Activated T-helper 2 cell treated with anti-CD3 and anti-CD28 coated beads, Interferon-gamma antibody, Interleukin-2, Interleukin-4, amounts not matched to agents 10 μg/mL and 5 μg/mL and 100 μg/mL, durations not matched to agents 14 hours and 24 hours and 36 hours (primary cell): ENCODE measurements around the gene TRIM26. TPM values are rescaled to one million over a fixed set of nuclear protein-coding genes. Genes with fewer than 3 reads are reported as not detected.
"Not testable (repeated sequence)": the region's sequence is repeated elsewhere in the genome, so short reads cannot be mapped to it uniquely, and the experiment has no call there.

Source experiments
- DNase-seq: peaks from one replicate; pipeline ENCODE4 v3.0.0; 2021; ENCODE audit warnings: low spot score
- H3K27ac Mint-ChIP-seq: one replicate; pipeline ENCODE4 v1.8.0; 2021; ENCODE audit warnings: mixed read lengths
- H3K27me3 Mint-ChIP-seq: one replicate; pipeline ENCODE4 v1.8.0; 2021; ENCODE audit warnings: low read depth, mixed read lengths
- H3K36me3 Mint-ChIP-seq: one replicate; pipeline ENCODE4 v1.8.0; 2021; ENCODE audit warnings: low read depth, mixed read lengths
- H3K4me1 Mint-ChIP-seq: one replicate; pipeline ENCODE4 v1.8.0; 2021; ENCODE audit warnings: low read depth, mixed read lengths
- H3K4me3 Mint-ChIP-seq: one replicate; pipeline ENCODE4 v1.8.0; 2021; ENCODE audit warnings: low read depth, mild to moderate bottlenecking, moderate library complexity, mixed read lengths
- H3K9me3 Mint-ChIP-seq: one replicate; pipeline ENCODE4 v1.8.0; 2021; ENCODE audit warnings: mixed read lengths
- intact Hi-C: fragments of 100-400 bp; cut with micrococcal nuclease; formaldehyde crosslinking; loops from one replicate; pipeline ENCODE4 v1.15.1; 2023
- total RNA-seq: library from RNA; stranded (reverse); gene quantifications from 2 replicates; pipeline ENCODE4 v1.2.3, GENCODE V29; 2022

The TRIM26 gene
- total RNA-seq, 1 donor from 2014 or later: 51.5 TPM

DNA sequence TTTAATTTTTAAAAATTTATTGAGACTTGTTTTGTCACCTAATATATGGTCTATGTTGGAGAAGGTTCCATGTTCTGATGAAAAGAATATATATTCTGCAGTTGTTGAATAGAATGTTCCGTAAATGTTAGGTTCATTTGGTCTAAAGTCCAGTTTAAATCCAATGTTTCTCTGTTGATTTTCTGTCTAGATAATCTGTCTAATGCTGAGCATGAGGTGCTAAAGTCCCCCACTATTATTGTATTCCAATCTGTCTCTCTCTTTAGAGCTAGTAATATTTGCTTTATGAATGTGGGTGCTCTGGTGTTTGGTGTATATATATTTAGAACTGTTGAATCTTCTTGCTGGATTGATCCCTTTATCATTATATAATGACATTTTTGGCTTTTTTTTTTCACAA is 34.4 kb downstream of the TRIM26 start:
- intact Hi-C loops: no loop called here
- H3K4me3 Mint-ChIP-seq: no peak overlapping the region
- H3K4me1 Mint-ChIP-seq: peaks cover 6% of the 10 kb centered on the region
- peaks cover 44% of the 10 kb centered on the region for H3K27me3 Mint-ChIP-seq
- no peak overlapping the region for H3K27ac Mint-ChIP-seq
- peaks cover 23% of the 10 kb centered on the region for H3K9me3 Mint-ChIP-seq
- no peaks in the 10 kb centered on the region for H3K36me3 Mint-ChIP-seq
- DNase-seq: no peak

- peaks cover 14% of the 10 kb centered on the region for H3K9me3 Mint-ChIP-seq
- no peak overlapping the region for H3K4me3 Mint-ChIP-seq
Measured at GRCh38 chr6:30175765-30176164, 37.4 kb downstream of the TRIM26 start.

DNA sequence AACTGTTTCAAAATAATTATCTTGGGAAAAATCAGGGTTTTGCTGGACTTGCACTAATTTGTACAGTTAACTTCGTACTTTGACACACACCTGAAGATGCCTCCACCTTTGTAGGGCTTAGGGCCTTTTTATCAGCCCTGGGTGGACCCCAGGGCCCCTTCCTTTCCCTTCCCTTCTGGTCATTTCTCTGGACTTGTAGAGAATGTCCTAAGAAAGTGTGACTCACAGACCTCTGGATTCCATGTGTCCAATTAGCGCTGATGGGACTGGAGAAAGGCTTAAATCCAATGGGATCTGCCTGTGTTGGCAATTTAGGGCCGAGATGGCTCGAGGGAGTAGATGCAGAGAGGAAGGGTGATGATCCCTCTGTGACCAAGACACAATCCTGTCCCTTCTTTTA is 40.5 kb downstream of the TRIM26 start:
- no peak overlapping the region for H3K27ac Mint-ChIP-seq
- intact Hi-C loops: no loop called here
- H3K4me1 Mint-ChIP-seq: peaks cover 19% of the 10 kb centered on the region
- H3K36me3 Mint-ChIP-seq: no peaks in the 10 kb centered on the region
- H3K9me3 Mint-ChIP-seq: no peaks in the 10 kb centered on the region
- no peak for DNase-seq
- peaks cover 62% of the 10 kb centered on the region for H3K27me3 Mint-ChIP-seq
- no peak overlapping the region for H3K4me3 Mint-ChIP-seq

More at GRCh38 chr6:30175765-30176164, 37.4 kb downstream of the TRIM26 start:
- DNase-seq: no peak
- H3K27me3 Mint-ChIP-seq: peaks cover 64% of the 10 kb centered on the region
- no peaks in the 10 kb centered on the region for H3K36me3 Mint-ChIP-seq
- intact Hi-C loops: no loop called here
- peaks cover 8% of the 10 kb centered on the region for H3K4me1 Mint-ChIP-seq
- H3K27ac Mint-ChIP-seq: no peak overlapping the region

DNA sequence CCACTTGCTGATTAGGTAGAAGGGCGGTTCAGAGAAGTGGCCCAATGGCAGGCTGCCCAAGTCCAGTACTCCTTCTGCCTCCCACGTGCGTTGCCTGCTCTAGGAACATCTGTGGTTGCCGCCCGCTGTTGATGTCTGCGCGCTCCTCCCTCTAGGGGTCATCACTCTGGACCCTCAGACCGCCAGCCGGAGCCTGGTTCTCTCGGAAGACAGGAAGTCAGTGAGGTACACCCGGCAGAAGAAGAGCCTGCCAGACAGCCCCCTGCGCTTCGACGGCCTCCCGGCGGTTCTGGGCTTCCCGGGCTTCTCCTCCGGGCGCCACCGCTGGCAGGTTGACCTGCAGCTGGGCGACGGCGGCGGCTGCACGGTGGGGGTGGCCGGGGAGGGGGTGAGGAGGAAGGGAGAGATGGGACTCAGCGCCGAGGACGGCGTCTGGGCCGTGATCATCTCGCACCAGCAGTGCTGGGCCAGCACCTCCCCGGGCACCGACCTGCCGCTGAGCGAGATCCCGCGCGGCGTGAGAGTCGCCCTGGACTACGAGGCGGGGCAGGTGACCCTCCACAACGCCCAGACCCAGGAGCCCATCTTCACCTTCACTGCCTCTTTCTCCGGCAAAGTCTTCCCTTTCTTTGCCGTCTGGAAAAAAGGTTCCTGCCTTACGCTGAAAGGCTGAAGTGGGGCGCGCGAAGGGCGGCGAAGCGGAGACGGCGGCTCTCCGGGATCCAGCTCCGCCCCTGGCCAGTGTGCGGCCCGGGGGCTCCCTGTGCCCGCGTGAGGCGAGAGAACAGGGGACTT is 41.3 kb downstream of the TRIM26 start:
- peak; percentile 8 for DNase-seq
- no peaks in the 10 kb centered on the region for H3K9me3 Mint-ChIP-seq
- H3K27me3 Mint-ChIP-seq: peaks cover 54% of the 10 kb centered on the region
- peaks cover 26% of the 10 kb centered on the region for H3K4me1 Mint-ChIP-seq
- H3K36me3 Mint-ChIP-seq: no peaks in the 10 kb centered on the region
- H3K27ac Mint-ChIP-seq: no peak overlapping the region
- no peak overlapping the region for H3K4me3 Mint-ChIP-seq
- intact Hi-C loops: loop anchor here (2.0 kb wide), 1 partner anchor 41 kb away; no protein-coding TSS in a partner anchor

GRCh38 chr6:30169658-30170614 is 43.3 kb downstream of the TRIM26 start:
- Mint-ChIP-seq H3K4me1 (peaks cover 23% of the 10 kb centered on the region), H3K27ac (no peak overlapping the region), H3K9me3 (no peaks in the 10 kb centered on the region), H3K36me3 (no peaks in the 10 kb centered on the region), H3K27me3 (peaks cover 38% of the 10 kb centered on the region), H3K4me3 (no peak overlapping the region)
- peak; percentile 8 for DNase-seq
- intact Hi-C loops: loop anchor here (1.0 to 2.0 kb wide), 3 partner anchors 39 to 67 kb away; partner anchors contain the start of gene TRIM26

DNA sequence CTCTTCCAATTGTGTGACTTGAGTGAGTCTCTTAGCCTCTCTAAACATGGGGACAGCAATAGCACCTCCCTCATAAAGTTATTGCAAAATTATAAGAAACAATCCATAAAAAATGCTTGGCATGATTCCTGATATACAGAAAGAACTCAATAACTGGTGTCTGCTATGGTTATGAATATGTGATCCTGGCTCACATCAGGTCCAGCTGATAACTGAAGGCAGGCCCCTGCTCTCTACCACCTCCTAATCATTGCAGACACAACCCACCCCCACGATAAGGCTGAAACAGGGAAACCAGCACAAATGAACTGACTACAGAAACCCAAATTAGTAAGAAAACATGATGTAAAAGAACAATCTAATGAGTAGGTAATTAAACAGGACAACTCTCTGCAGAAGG is 44.5 kb downstream of the TRIM26 start:
- Mint-ChIP-seq H3K4me3 (no peak overlapping the region), H3K27ac (no peak overlapping the region), H3K27me3 (peaks cover 30% of the 10 kb centered on the region), H3K4me1 (peaks cover 26% of the 10 kb centered on the region), H3K9me3 (no peaks in the 10 kb centered on the region), H3K36me3 (no peaks in the 10 kb centered on the region)
- DNase-seq: no peak
- intact Hi-C loops: no loop called here

GRCh38 chr6:30167101-30167500 is 46.1 kb downstream of the TRIM26 start:
- Mint-ChIP-seq H3K27ac (no peak overlapping the region), H3K27me3 (peaks cover 20% of the 10 kb centered on the region), H3K9me3 (no peaks in the 10 kb centered on the region), H3K36me3 (no peaks in the 10 kb centered on the region), H3K4me1 (peaks cover 30% of the 10 kb centered on the region), H3K4me3 (no peak overlapping the region)
- intact Hi-C loops: no loop called here
- DNase-seq: peak; percentile 8

DNA sequence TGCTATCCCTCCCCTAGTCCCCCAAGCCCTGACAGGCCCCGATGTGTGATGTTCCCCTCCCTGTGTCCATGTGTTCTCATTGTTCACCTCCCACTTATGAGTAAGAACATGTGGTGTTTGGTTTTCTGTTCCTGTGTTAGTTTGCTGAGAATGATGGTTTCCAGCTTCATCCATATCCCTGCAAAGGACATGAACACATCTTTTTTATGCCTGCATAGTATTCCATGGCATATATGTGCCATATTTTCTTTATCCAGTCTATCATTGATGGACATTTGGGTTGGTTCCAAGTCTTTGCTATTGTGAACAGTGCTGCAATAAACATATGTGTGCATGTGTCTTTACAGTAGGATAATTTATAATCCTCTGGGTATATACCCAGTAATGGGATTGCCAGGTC is 48.0 kb downstream of the TRIM26 start:
- H3K4me3 Mint-ChIP-seq, intact Hi-C loops, H3K27ac Mint-ChIP-seq, H3K36me3 Mint-ChIP-seq, H3K9me3 Mint-ChIP-seq, DNase-seq, H3K27me3 Mint-ChIP-seq: not testable (repeated sequence)
- H3K4me1 Mint-ChIP-seq: peaks cover 28% of the 10 kb centered on the region

GRCh38 chr6:30164714-30165113 is 48.5 kb downstream of the TRIM26 start:
- peaks cover 3% of the 10 kb centered on the region for H3K27me3 Mint-ChIP-seq

GRCh38 chr6:30163918-30164654 is 49.1 kb downstream of the TRIM26 start:
- H3K27ac Mint-ChIP-seq: no peak overlapping the region
- H3K9me3 Mint-ChIP-seq: no peaks in the 10 kb centered on the region
- peak; percentile 6 for DNase-seq
- H3K36me3 Mint-ChIP-seq: no peaks in the 10 kb centered on the region
- H3K4me1 Mint-ChIP-seq: peaks cover 23% of the 10 kb centered on the region
- H3K4me3 Mint-ChIP-seq: no peak overlapping the region
- intact Hi-C loops: no loop called here
- H3K27me3 Mint-ChIP-seq: peaks cover 3% of the 10 kb centered on the region

More at GRCh38 chr6:30164714-30165113, 48.5 kb downstream of the TRIM26 start:
- Mint-ChIP-seq H3K4me1 (peaks cover 25% of the 10 kb centered on the region), H3K4me3 (no peak overlapping the region), H3K36me3 (no peaks in the 10 kb centered on the region), H3K27ac (no peak overlapping the region), H3K9me3 (no peaks in the 10 kb centered on the region)
- DNase-seq: no peak
- intact Hi-C loops: no loop called here

GRCh38 chr6:30163090-30163917 is 49.9 kb downstream of the TRIM26 start, which contains the start of gene TRIM15:
TSS of gene TRIM15 (plus strand) at chr6:30163546. CDS start at chr6:30163685, 139 bp downstream.
- Mint-ChIP-seq H3K4me1 (peaks cover 27% of the 10 kb centered on the region), H3K27me3 (peaks cover 2% of the 10 kb centered on the region), H3K36me3 (no peaks in the 10 kb centered on the region), H3K27ac (no peak within 1 kb of the TSS), H3K4me3 (no peak within 1 kb of the TSS), H3K9me3 (no peaks in the 10 kb centered on the region)
- intact Hi-C loops: no loop called here
- peak; percentile 18 for DNase-seq
